LoVo (cell line): ENCODE data around the gene SPTBN1.

ENCODE experiments used
- DNase-seq: peaks from one replicate; pipeline ENCODE4 v3.0.0-alpha.2; 2016; ENCODE audit warnings: low spot score

The SPTBN1 gene

GRCh38 chr2:54611830-54612545 lies 155.9 kb downstream of the SPTBN1 start:
- DNase-seq, result no peak

DNA sequence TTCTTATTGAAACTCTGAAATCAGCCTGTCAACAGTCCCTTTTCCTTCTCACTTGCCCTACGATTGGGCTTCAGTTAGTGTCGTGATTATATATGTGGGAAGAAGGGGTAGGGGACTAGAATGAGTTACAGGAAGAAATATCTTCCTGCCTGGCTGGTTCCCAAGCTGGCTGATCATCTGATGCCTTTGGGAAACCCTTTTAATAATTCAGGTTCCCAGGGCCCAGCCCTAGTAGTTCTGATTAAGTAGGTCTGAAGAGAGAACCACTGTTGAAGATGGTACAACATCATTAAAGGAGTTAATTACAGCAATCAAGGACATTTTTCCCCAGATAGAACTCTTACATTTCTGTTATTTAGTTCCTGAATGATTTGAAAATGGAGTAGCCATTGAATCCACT lies 157.3 kb downstream of the SPTBN1 start:
- no peak for DNase-seq

GRCh38 chr2:54613794-54614257 lies 157.7 kb downstream of the SPTBN1 start:
- DNase-seq, result no peak

- DNase-seq, result no peak
Measured at GRCh38 chr2:54614819-54615218, 158.7 kb downstream of the SPTBN1 start.

DNA sequence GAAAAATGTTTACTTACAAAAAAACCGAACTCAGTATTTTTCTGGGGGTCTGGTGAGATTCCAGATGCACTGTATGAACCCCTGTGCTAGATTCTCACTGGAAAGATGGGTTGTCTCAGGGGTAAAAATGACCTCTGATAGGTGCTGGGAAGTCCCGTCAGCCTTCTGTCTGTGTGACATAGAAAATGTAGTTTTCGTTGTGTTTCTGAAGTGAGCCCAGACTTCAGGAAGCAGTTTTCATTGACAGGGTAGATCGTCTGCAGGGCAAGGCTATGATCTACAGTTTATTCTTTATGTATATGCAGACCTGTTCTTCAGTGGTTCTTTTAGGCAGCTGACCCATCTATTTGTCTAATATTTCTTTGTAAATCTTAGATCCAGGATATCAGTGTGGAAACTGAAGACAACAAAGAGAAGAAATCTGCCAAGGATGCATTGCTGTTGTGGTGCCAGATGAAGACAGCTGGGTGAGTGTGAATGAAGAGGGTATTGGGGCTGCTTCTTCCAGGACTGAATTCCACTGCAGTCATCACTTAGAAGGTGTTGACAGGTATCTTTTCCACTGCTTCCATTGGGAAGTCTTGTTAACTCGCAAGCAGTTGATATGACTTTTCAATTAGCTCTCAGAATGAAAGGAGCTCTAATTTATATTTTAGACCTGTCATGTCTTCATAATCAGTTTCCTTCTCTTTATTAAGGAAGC lies 159.9 kb downstream of the SPTBN1 start:
- DNase-seq, result no peak

DNA sequence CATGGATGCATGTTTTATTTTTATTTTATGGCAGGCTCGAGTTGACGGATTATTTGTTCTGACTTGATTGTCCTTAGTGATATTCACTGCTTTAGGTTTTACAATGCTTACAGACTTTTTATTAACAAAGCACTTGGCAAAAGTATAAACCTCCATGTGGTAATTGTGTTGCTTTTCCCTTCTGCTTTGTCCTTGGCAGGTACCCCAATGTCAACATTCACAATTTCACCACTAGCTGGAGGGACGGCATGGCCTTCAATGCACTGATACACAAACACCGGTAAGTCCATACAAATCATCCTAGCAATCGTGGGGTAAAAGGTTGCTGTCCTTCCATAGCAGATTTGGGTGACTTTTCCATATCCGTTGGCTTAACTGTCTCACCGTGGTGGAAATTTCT lies 161.3 kb downstream of the SPTBN1 start:
- no peak for DNase-seq

GRCh38 chr2:54618646-54619565 lies 162.8 kb downstream of the SPTBN1 start:
- no peak for DNase-seq

DNA sequence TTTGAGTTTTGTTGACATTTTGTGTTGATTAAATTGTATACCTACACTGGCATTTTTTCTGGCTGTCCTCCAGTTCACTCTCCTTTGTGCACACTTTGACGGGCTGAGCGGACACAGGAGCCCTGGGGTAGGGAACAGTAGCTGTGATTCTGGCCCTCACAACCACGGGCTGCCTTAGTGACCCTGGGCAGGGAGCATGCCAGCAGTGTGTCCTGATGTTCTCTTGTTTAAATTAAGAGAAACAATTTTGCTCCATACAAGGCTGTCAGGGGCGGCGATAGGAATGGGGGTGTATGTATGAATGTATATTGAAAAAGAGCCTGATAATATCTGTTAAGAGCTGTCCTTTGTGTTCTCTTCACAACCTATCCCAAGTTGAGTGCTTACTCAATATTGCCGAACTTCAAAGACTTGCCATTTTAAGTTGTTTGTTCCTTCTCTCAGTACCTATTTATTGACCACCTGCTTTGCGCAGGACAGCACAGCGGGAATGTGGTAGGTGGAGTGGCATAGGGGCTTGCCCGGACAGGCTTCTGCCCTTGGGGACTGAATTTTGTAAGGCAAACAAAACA lies 163.6 kb downstream of the SPTBN1 start:
- DNase-seq, result no peak

DNA sequence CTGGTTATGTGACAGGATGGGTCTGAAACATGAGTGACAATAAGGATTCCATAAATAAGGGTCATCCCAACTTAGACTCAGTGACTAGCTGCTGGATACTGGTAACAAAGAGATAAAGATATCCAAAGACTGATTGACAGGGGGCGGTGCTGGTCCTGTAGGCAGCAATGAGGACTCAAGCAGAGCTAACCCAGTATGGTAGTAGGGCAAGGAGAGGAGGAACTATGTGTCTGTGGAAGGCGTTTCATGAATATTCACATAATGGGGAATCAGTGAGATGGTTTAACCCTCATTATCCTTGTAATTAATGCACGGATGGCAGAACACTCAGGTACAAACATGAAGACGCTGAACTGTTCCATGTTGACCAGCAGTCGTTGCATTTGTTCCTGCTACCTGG lies 164.8 kb downstream of the SPTBN1 start:
- DNase-seq, result no peak

- no peak for DNase-seq
Measured at GRCh38 chr2:54624591-54625071, 168.5 kb downstream of the SPTBN1 start.

GRCh38 chr2:54626131-54626530 lies 170.0 kb downstream of the SPTBN1 start:
- DNase-seq, result no peak

DNA sequence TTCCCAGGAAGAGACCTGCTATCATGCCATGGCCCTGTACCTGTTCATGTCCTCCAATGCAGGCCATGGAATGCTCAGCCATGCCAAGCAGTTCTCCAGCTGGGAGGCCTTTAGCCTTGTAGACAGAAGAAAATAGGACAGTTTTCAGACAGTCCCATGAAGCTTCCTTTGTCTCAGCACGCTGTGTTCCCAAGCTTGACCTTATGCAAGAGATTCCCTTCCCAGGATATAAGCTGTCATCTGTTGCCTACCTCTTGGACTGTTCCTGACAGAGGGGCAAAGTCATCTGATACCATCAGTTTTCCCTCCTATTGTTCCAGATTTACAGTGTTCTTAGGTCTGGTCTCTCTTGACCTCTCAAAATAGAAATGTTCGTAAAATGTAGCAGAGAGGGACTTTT lies 170.8 kb downstream of the SPTBN1 start:
- DNase-seq, result no peak

DNA sequence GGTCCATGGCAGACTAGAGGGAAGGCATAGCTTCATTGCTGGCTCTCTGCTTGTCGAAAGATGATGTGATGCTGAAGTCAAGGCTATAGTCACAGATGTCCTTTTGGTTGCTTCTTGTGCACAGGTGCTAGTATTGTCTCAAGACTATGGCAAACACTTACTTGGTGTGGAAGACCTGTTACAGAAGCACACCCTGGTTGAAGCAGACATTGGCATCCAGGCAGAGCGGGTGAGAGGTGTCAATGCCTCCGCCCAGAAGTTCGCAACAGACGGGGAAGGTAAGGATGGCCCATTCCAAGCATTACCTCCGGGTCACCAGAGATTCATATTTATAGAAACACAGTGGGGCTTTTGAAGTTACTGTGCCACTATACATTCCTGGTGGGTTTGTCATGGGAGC lies 171.8 kb downstream of the SPTBN1 start:
- DNase-seq, result no peak

DNA sequence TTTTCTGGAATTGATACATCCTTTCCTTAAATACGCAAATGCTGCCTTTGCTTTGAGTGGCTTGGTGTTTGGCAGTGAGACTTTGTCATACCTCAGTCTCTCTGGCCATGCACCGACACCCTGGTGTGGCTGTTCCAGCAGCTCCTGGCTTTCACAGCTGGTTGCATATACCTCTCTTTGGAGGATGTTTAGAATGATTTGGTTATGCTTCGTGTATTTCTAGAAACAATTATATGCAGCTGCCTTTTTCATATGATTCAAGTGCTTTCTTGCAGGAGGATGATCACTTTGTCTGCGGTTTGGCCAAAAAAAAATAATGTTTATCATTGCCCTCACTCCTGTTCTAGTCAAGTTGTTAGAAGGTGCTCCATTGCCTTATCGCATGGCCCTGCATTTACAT lies 172.3 kb downstream of the SPTBN1 start:
- DNase-seq, result no peak

GRCh38 chr2:54628957-54629356 lies 172.8 kb downstream of the SPTBN1 start:
- no peak for DNase-seq

GRCh38 chr2:54629390-54629789 lies 173.3 kb downstream of the SPTBN1 start:
- no peak for DNase-seq

DNA sequence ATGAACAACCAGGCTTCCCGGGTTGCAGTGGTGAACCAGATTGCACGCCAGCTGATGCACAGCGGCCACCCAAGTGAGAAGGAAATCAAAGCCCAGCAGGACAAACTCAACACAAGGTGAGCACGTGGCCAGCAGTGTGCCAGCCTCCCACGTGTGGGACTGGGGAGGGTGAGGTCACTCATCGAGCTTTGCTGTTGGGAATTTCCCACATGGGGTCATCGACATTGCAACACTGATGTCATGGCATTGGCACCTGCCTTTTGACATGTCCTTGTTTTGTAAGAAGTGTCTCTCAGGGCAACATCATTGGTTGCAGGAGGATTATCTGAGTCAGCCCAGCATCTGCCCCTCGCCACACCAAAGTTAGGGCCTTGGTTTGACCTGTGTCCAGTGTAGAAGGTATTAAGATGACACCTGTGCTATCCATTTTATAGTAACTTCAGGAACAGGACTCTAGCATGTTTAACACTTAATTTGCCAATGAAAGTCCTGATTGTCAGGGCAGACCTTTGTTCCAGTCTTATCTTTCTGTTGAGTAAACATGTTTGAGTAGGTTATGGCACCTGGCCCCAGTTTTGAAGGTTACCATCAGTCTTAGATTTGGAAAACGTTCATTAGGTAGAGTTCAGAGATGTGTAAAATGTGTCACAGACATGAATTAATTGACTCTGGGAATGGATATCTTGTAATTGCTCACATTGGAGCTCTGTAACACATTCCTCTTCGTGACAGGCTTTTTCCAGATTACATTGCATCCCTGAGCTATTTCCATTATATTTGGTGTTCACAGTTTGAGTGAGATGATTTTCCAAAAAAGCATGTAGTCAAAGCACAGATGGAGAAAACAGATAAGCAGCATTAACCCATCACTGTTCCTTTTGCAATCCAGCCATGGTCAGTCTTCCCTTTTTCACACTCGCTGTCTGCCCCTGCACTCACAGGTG lies 174.1 kb downstream of the SPTBN1 start:
- DNase-seq, result no peak

GRCh38 chr2:54630858-54631497 lies 174.9 kb downstream of the SPTBN1 start:
- no peak for DNase-seq

- no peak for DNase-seq
Measured at GRCh38 chr2:54631755-54632154, 175.6 kb downstream of the SPTBN1 start.
